DLD1 (cell line): ENCODE measurements around the gene GSTA2.
"Not testable (repeated sequence)": the region's sequence is repeated elsewhere in the genome, so short reads cannot be mapped to it uniquely, and the experiment has no call there.

Experiments
- in situ Hi-C: cut with HindIII; loops from 2 replicates; pipeline ENCODE4 v1.10.0; 2017; ENCODE audit warnings: low sequenced_read_pairs

The GSTA2 gene

GRCh38 chr6:52726741-52727535 is 36.3 kb downstream of the GSTA2 start:
- in situ Hi-C loops: no loop called here

- in situ Hi-C loops: no loop called here
These were observed 37.1 kb downstream of the GSTA2 start for GRCh38 chr6:52726193-52726542.

GRCh38 chr6:52725535-52726192 is 37.6 kb downstream of the GSTA2 start:
- in situ Hi-C loops: no loop called here

- in situ Hi-C loops: no loop called here
These were observed 38.1 kb downstream of the GSTA2 start for GRCh38 chr6:52725143-52725534.

GRCh38 chr6:52724406-52725121 is 38.7 kb downstream of the GSTA2 start:
- in situ Hi-C loops: no loop called here

- in situ Hi-C loops: no loop called here
These were observed 39.3 kb downstream of the GSTA2 start for GRCh38 chr6:52724042-52724405.

- in situ Hi-C loops: no loop called here
These were observed 43.0 kb downstream of the GSTA2 start for GRCh38 chr6:52720321-52720720.

GRCh38 chr6:52718550-52718949 is 44.7 kb downstream of the GSTA2 start:
- in situ Hi-C loops: no loop called here

GRCh38 chr6:52714761-52715160 is 48.5 kb downstream of the GSTA2 start:
- in situ Hi-C loops: not testable (repeated sequence)

GRCh38 chr6:52712136-52712535 is 51.1 kb downstream of the GSTA2 start:
- in situ Hi-C loops: no loop called here

- in situ Hi-C loops: no loop called here
These were observed 55.2 kb downstream of the GSTA2 start for GRCh38 chr6:52707963-52708680.

- in situ Hi-C loops: no loop called here
These were observed 57.3 kb downstream of the GSTA2 start for GRCh38 chr6:52706001-52706400.

- in situ Hi-C loops: not testable (repeated sequence)
These were observed 58.3 kb downstream of the GSTA2 start for GRCh38 chr6:52704781-52705502.

- in situ Hi-C loops: no loop called here
These were observed 59.2 kb downstream of the GSTA2 start for GRCh38 chr6:52704060-52704459.
